HG03571 (cell line): ENCODE measurements around the gene FASTK.

Experiments used
- ATAC-seq: cut with Tn5 transposase; IDR thresholded peaks from one replicate; pipeline ENCODE4 v1.9.1; 2021; ENCODE audit not compliant: unreplicated experiment

FASTK gene

DNA sequence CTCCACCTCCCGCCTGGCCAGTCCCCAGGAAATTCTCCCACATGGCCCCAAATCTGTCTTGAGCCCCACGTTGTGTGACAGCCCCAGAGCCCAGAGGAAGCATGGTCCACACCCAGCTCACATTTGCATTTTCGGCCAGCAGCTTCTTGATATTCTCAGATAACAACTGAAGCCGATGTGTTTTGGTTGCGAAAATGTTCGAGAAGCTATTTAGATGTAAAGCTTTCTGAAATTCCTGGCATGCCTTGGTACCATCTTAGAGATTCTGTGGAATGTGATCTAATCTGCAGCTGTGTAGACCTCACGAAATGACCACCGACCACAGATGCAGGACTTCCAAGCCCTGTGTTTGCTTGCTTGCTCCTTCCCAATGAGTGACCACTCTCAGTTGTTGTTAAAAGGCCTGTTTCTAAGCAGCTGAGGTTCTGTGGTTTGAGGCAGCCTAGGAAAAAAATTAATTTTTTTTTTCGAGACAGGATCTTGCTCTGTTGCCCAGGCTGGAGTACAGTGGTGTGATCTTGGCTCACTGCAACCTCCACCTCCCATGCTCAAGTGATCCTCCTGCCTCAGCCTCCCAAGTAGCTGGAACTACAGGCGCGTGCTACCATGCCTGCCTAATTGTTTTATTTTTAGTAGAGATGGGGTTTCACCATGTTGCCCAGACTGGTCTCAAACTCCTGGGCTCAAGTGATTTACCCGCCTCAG is 12.4 kb downstream of the FASTK start:
- no peak for ATAC-seq

DNA sequence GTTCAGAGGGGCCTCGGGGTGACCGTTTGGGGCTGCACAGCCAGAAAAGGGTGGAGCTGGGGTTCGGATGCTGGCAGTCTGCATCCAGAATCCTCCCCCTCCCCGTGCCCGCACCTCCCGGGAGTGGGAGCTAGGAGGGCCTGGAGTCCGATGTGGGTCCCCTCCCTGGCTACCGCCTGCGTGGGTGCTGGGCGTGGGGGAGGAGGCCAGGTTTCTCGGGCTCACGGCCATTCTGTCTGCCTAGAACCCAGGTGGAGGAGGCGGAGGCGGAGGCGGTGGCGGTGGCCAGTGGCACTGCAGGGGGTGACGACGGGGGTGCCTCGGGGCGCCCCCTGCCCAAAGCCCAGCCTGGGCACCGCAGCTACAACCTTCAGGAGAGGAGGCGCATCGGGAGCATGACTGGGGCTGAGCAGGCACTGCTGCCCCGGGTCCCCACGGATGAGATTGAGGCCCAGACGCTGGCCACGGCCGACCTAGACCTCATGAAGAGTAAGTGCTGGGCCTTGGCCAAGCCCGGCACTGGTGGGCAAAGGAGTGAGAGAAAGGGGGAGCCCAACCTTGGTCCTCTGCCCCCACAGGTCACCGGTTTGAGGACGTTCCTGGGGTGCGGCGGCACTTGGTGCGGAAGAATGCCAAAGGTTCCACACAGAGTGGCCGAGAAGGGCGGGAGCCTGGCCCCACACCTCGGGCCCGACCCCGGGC is 14.2 kb downstream of the FASTK start:
- no peak for ATAC-seq

GRCh38 chr7:151065516-151065915 is 15.1 kb downstream of the FASTK start:
- ATAC-seq: no peak

GRCh38 chr7:151064993-151065392 is 15.6 kb downstream of the FASTK start:
- no peak for ATAC-seq

DNA sequence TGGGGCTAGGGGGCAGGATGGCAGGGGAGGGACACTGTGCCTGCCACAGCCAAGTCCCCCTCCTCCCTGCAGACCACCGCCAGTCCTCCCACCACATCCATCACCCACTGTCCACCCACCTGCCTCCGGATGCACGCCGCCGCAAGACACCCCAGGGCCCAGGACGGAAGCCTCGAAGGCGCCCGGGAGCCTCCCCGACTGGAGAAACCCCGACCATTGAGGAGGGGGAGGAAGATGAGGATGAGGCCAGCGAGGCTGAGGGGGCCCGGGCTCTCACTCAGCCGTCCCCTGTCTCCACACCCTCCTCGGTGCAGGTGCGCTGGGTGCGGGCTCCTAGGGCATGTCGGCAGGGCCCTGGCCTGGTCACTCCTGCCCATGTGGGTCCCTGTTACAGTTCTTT is 16.2 kb downstream of the FASTK start:
- no peak for ATAC-seq

DNA sequence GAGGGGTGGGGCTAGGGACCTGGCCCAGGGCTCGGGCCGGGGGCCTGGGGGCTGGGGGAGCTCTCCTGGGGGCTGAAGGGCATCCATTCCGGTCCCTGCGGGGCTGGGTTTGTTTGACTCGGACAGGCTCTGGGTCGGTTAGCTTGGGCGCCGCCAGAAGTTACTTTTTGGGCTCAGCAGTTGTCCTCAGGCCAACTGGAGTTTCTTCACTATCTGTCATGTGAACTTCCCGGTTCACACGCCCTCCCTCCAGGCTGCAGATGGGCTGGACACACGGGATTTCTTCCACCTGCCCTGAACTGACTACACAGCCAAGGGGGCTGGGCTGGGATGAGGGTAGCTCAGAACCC is 17.4 kb downstream of the FASTK start:
- ATAC-seq: no peak

GRCh38 chr7:151062399-151063211 is 18.0 kb downstream of the FASTK start:
- no peak for ATAC-seq

- no peak for ATAC-seq
Observed at GRCh38 chr7:151062111-151062398, 18.6 kb downstream of the FASTK start.

DNA sequence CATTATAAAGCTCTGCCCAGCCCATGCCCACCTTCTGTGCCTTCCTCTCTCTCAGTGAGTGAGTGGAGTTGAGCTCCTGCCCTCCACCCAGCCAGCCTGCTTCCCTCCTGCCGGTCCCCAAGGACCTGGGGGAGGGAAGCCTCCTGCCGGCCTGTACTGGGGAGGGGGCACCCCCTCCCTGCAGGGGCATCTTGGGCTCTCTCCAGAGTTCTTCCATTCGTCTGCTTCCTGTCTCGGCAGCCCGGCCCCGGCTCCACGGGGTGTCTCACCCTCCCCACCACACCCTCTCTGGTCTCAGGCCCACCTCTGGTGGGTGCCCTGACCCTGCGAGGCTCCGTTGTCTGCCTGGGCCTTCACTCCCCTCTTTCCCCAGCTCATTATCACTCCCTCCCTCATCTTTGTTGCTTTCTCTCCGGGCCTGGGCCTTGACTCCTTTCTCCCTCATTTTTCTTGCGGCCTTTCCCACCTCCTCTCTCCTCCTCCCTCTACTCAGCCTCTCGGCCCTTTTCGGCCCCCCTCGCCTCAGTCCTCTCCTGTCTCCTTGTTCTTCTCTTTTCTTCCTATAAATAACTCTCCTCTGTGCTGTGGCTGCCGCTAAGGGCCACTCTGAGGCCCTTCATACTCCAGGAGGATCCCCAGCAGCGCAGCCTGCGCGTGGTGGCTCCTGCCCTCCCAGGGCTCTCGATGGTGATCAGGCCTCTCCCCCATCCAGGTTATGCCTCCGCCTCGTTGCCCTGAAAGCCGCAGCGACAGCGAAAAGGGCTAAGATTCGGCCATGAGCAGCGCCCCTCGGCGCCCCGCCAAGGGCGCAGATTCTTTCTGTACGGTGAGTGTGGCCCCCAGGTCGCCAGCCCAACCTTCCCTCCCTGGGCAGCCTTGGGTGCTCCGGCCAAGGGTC is 19.1 kb downstream of the FASTK start:
- ATAC-seq: no peak

DNA sequence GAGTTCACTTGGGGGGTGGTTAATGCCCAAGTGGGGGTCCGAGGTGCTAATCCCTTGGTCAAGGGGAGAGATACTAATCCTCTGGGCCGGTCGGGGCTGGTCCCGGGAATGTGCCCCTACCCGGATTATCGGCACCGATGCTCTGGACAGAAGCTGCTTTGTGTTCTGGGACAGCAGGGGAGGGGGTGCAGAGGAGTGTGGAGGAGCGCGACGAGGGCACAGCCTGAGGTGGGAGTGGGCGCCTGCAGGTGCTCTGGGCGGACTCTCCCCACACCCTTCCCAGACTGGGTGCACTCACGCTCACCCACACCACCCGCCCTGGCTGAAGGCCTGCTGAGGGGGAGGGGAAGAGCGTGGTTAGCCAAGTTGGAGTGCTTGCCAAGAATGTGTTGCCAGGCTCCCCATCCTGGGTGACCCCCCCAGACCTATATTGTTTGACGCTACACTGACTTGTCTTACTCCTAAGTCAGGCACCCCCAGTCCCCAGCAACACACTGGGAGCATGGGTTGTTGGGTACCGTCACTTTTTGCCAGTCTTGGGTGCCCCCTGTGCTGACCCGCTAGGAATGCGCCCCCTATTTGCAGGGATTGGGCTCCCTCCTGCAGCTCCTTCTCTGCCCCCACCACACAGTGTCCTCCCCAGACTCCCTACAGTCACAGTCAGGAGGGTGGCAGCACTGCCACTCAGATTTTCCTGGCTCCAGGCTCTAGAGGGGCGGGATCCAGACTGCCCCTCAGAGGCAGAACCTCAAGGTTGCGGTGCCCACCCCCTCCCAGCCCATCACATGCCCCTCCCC is 20.0 kb downstream of the FASTK start:
- ATAC-seq: no peak

GRCh38 chr7:151060113-151060415 is 20.5 kb downstream of the FASTK start:
- no peak for ATAC-seq

DNA sequence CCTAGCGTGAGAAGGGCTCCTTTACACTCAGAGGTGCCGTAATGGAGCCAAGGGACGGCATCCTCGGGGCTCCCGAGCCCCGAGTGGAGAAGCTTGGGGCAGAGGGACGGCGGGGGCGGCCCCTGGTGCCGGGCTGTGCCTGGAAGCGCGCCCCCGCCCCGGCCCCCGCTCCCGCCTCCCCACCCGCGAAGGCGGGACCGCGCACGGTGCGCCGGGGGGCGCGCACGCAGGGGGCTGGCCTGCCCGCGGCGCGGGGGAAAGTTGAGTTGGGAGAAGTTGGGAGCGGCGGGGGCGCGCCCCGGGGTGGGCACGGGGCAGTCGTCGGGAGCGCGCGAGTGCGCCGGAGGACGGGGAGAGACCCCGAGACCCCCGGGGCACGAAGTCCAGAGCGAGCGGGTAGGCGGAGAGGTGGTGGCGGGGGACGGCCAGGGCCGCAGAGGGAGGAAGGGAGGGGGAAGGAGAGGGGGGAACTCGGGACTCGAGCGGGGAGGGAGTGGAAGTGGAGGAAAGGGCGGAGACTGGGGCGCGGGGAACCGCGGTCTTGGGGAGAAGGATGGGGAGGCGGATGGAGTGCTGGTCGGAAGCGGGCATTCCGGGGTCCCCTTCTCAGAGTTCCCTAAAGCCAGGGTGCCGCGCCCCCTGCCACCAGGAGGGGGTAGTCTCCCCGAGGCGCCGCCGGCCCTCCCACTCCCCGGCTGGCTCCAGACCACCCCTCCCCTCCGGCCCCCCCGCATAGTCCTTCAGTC is 21.1 kb downstream of the FASTK start, which contains the start of gene SLC4A2:
Gene SLC4A2 (plus strand): TSS at position 223 of the 746 bp plus-strand sequence. CDS start 2,399 bp downstream, outside the sequence.
- peak; percentile 24 for ATAC-seq

- no peak for ATAC-seq
Observed at GRCh38 chr7:151058781-151059366, 21.7 kb downstream of the FASTK start.

- ATAC-seq: peak; percentile 89
Observed at GRCh38 chr7:151057989-151058780, 22.4 kb downstream of the FASTK start.

- ATAC-seq: peak; percentile 2
Observed at GRCh38 chr7:151057506-151057988, 23.1 kb downstream of the FASTK start, which contains the start of gene CDK5. TSS of gene CDK5 (minus strand) at chr7:151057897. CDS start at chr7:151057848, 49 bp downstream.

- no peak for ATAC-seq
Observed at GRCh38 chr7:151056666-151057505, 23.7 kb downstream of the FASTK start.

- ATAC-seq: no peak
Observed at GRCh38 chr7:151056283-151056665, 24.3 kb downstream of the FASTK start.
